Psoas muscle (tissue), 8 donors: Measurements from ENCODE around the gene GNG5. TPM values are rescaled to one million over a fixed set of nuclear protein-coding genes. Genes with fewer than 3 reads are reported as not detected.

Experiments
- ATAC-seq, 4 donors: fragments of 200-7000 bp; cut with Tn5 transposase; one replicate each; pipeline ENCODE4 v1.9.1; 2020; ENCODE audit warnings: moderate library complexity in 3 of 4, mild to moderate bottlenecking in 2 of 4
- DNase-seq, 2 donors: peaks; one replicate each; pipeline ENCODE4 v3.0.0-alpha.2; 2020
- H3K27ac ChIP-seq: fragments of 200-600 bp; one replicate; pipeline ENCODE4 v1.8.0; 2022
- H3K27me3 ChIP-seq, 3 donors: fragments of 200-600 bp in 1 of 3; one replicate each; pipeline versions ENCODE4 v1.6.1 to v1.8.0; 2013 to 2022; ENCODE audit warnings: low read length in 2 of 3, mild to moderate bottlenecking in 2 of 3, moderate library complexity in 1 of 3; ENCODE audit not compliant: insufficient read depth in 3 of 3
- H3K36me3 ChIP-seq, 2 donors: fragments of 200-600 bp in 1 of 2; one replicate each; pipeline versions ENCODE4 v1.6.1 to v1.8.0; 2013 to 2022; ENCODE audit warnings: low read depth in 1 of 2, mild to moderate bottlenecking in 1 of 2, moderate library complexity in 1 of 2; ENCODE audit not compliant: insufficient read depth in 1 of 2
- H3K4me1 ChIP-seq: fragments of 200-600 bp; one replicate; pipeline ENCODE4 v1.8.0; 2022
- H3K4me3 ChIP-seq: fragments of 200-600 bp; one replicate; pipeline ENCODE4 v1.8.0; 2022; ENCODE audit warnings: mild to moderate bottlenecking
- H3K9me3 ChIP-seq: fragments of 200-600 bp; one replicate; pipeline ENCODE4 v1.8.0; 2022
- WGBS, 3 donors: extraction: QIAGEN DNeasy Blood & Tissue Kit; methylation state at CpG; one replicate each; pipeline versions ENCODE4 v1.1.6 to v1.1.7; 2013; 5-methylcytosine and 5-hydroxymethylcytosine counted together
- intact Hi-C, 2 donors: fragments of 100-400 bp; cut with DNase I; formaldehyde crosslinking; loops; one replicate each; pipeline versions ENCODE4 v1.11.0 to v1.14.2; 2022
- polyA plus RNA-seq, 3 donors: library from polyadenylated mRNA; stranded (reverse); fragments of 200-250 nt; gene quantifications; one replicate each; pipeline ENCODE4 v1.2.3, GENCODE V29; 2013
- total RNA-seq, 4 donors: library from RNA; stranded (reverse); fragmentation: NEBNext Ultra II Directional in 2 of 4; extraction: Animal tissue kit (Norgen Biotek cat#: 25700) in 2 of 4; gene quantifications; one replicate each; pipeline versions ENCODE4 v1.2.1 to v1.2.4, GENCODE V29; 2021 to 2023
- TF ChIP-seq, protein P1 (sequence below): fragments of 200-600 bp; IDR thresholded peaks from one replicate; pipeline ENCODE4 v1.8.0; 2022; ENCODE audit warnings: antibody characterized with exemption
- donor health status: healthy with polysubstance abuse.
- donor health status: DM: no; HTN: no; CAD: no; lungs with moderate emphysema.
- donor health status: Bipolar disorder and iron deficiency.
- donor health status: healthy.
- donor health status: DM: yes; HTN: yes; CAD: no.
- donor health status: DM: no; HTN: no; CAD: no.
- donor health status: DM: no; HTN: no; CAD: no.
- donor health status: DM: yes; HTN: yes; CAD: no.

GNG5 gene
- total and polyA plus RNA-seq, 7 donors, result 112 to 313 (median 163) TPM

DNA sequence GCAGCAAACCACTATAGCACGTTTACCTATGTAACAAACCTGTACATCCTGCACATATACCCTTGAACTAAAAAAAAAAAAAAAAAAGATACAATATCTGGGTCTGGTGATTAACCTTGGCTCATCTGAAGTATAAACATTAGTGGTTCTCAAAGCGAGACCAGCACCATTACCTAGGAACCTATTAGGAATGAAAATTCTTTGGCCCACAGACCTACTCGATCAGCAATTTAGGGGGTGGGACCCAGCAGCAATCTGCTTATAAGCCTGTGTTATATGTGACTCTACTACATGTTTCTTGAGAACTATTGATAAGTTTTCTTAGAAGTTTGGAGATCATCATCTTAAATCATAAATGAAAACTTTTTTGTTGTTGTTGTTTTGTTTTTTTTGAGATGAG lies 9.9 kb downstream of the GNG5 start:
- Histone ChIP-seq H3K27ac (no peak overlapping the region), H3K9me3 (no peaks in the 10 kb centered on the region), H3K4me3 (no peak overlapping the region), H3K36me3 (peaks cover 7 to 99% of the 10 kb centered on the region in 2 donors), H3K4me1 (peaks cover 13% of the 10 kb centered on the region), H3K27me3 (no peaks in the 10 kb centered on the region)
- TF ChIP-seq, protein P1, sequence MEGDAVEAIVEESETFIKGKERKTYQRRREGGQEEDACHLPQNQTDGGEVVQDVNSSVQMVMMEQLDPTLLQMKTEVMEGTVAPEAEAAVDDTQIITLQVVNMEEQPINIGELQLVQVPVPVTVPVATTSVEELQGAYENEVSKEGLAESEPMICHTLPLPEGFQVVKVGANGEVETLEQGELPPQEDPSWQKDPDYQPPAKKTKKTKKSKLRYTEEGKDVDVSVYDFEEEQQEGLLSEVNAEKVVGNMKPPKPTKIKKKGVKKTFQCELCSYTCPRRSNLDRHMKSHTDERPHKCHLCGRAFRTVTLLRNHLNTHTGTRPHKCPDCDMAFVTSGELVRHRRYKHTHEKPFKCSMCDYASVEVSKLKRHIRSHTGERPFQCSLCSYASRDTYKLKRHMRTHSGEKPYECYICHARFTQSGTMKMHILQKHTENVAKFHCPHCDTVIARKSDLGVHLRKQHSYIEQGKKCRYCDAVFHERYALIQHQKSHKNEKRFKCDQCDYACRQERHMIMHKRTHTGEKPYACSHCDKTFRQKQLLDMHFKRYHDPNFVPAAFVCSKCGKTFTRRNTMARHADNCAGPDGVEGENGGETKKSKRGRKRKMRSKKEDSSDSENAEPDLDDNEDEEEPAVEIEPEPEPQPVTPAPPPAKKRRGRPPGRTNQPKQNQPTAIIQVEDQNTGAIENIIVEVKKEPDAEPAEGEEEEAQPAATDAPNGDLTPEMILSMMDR, result no peak
- intact Hi-C loops, result no loop called here
- ATAC-seq, result no peak
- WGBS, 3 donors, result 83 to 98% (median 88%) methylated on average over 3 of the region's 3 CpGs
- no peak for DNase-seq

DNA sequence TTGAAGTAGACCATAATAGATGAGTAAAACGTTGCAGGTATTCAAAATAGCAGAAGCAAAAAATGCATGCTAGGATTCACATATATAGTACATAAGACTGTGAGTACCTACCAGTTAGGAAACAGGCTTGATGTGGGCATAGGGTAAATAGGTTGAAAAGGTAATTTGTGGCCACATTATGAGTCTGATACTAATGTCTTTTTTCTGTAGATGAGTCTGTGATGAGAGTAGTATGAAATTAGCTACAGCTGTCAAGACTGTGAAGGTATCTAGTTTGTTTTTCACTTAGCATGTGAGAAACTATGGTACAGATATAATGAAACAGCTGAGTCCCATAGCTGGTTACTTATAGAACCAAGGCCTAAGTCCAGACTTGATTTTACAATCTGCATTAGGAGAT lies 12.6 kb downstream of the GNG5 start:
- Histone ChIP-seq H3K27ac (no peak overlapping the region), H3K4me1 (no peaks in the 10 kb centered on the region), H3K9me3 (no peaks in the 10 kb centered on the region), H3K36me3 (peaks cover 7 to 94% of the 10 kb centered on the region in 2 donors), H3K27me3 (no peaks in the 10 kb centered on the region), H3K4me3 (no peak overlapping the region)
- no peak for ATAC-seq
- DNase-seq, result no peak
- intact Hi-C loops, result no loop called here
- WGBS, 3 donors, result 72 to 74% (median 73%) methylated on average over 1 of the region's 1 CpG
- TF ChIP-seq, protein P1, result no peak

DNA sequence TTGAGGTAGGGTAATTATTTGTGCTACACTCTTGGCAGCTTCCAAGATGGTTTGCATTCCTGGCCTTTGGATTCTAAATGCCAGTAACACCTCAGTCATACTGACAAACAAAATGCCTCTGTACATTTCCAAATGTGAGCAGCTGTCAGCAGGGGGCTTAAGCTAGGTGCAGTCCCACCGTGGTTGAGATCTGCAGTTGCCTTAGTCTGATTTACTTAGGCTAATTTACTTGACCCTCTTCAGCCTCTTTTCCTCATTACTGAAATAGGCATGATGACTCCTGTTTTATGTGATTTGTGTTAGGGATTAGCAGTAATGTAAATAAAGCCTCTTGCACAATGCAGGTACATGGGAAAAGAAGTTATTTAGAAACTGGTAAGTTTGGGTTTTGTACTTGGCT lies 13.7 kb downstream of the GNG5 start:
- Histone ChIP-seq H3K4me3 (no peak overlapping the region), H3K9me3 (no peaks in the 10 kb centered on the region), H3K36me3 (peaks cover 7 to 84% of the 10 kb centered on the region in 2 donors), H3K27me3 (no peaks in the 10 kb centered on the region), H3K27ac (no peak overlapping the region), H3K4me1 (no peaks in the 10 kb centered on the region)
- 29 to 34% (median 32%) methylated on average over 1 of the region's 1 CpG for WGBS, 3 donors
- DNase-seq (no peak), ATAC-seq (no peak)
- TF ChIP-seq, protein P1, result no peak
- intact Hi-C loops, result no loop called here

DNA sequence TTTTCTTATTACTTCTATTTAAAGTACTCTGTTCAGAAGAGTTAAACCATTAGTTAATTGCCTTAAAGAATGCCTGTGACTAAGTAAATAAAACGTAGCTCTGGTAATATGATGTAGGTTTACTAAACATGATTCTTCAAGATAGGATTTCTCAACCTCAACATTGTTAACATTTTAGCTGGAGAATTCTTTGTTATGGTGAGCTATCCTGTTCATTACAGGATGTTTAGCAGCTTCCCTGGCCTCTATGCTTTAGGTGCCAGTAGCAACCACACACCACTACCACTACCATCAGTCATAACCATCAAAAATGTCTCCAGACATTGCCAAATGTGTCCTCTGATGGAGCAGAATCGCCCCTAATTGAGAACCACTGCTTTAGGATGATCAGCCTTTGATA lies 16.6 kb downstream of the GNG5 start:
- no peaks in the 10 kb centered on the region for H3K4me1 ChIP-seq
- H3K9me3 ChIP-seq, result no peaks in the 10 kb centered on the region
- intact Hi-C loops, result no loop called here
- DNase-seq (no peak), ATAC-seq (no peak)
- no peaks in the 10 kb centered on the region for H3K27me3 ChIP-seq
- no peak overlapping the region for H3K27ac ChIP-seq
- no peak overlapping the region for H3K4me3 ChIP-seq
- WGBS, 3 donors, result 84 to 93% (median 84%) methylated on average over 2 of the region's 2 CpGs
- TF ChIP-seq, protein P1, result no peak
- peaks cover 5 to 75% of the 10 kb centered on the region in 2 donors for H3K36me3 ChIP-seq

DNA sequence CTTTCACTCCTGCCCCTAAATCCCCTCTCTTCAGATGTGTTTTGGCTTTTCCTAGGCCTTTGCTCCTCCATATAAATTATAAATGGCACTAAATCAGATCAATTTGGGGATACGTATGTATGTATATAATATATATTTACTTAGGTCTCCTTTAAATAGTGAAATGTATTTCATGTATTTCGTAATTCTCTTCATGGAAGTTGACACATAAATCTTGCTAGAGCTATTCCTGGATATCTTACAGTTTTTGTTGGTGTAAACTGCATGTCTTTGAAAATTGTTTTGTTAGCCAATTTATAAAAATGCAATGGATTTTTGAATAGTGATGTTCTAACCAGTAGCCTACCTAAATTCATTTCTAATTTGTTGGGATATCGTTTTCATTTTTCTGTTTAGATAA lies 18.3 kb downstream of the GNG5 start:
- Histone ChIP-seq H3K27me3 (no peaks in the 10 kb centered on the region), H3K9me3 (no peaks in the 10 kb centered on the region), H3K36me3 (peaks cover 5 to 75% of the 10 kb centered on the region in 2 donors), H3K4me1 (no peaks in the 10 kb centered on the region), H3K27ac (no peak overlapping the region), H3K4me3 (no peak overlapping the region)
- ATAC-seq (no peak), DNase-seq (no peak)
- 63 to 97% (median 80%) methylated on average over 3 of the region's 3 CpGs for WGBS, 3 donors
- intact Hi-C loops, result no loop called here
- TF ChIP-seq, protein P1, result no peak
